Nephron (organoid): ENCODE data around the gene NES.
A peak's percentile ranks its signal among the peaks of the same experiment; 100 is the strongest.

Experiments
- H3K27ac Mint-ChIP-seq, 3 experiments: 2 replicates each; pipeline ENCODE4 v1.8.0; 2020; ENCODE audit warnings: mixed read lengths in 3 of 3, mild to moderate bottlenecking in 2 of 3, moderate library complexity in 1 of 3
- H3K27me3 Mint-ChIP-seq: 2 replicates; pipeline ENCODE4 v1.8.0; 2021; ENCODE audit warnings: low read depth, mild to moderate bottlenecking, moderate library complexity, mixed read lengths
- H3K36me3 Mint-ChIP-seq: 2 replicates; pipeline ENCODE4 v1.8.0; 2020; ENCODE audit warnings: low read depth, mixed read lengths
- H3K4me1 Mint-ChIP-seq: 2 replicates; pipeline ENCODE4 v1.8.0; 2020; ENCODE audit warnings: mixed read lengths
- H3K4me3 Mint-ChIP-seq, 3 experiments: 2 replicates each; pipeline ENCODE4 v1.8.0; 2020; ENCODE audit warnings: mild to moderate bottlenecking in 3 of 3, mixed read lengths in 3 of 3, moderate library complexity in 2 of 3
- H3K9me3 Mint-ChIP-seq: 2 replicates; pipeline ENCODE4 v1.8.0; 2020; ENCODE audit warnings: mixed read lengths
- CTCF ChIP-seq, 3 experiments: fragments of 200-600 bp; sonication (generic); IDR thresholded peaks; one replicate each; pipeline ENCODE4 v1.5.0; 2021; ENCODE audit warnings: antibody characterized with exemption in 3 of 3; ENCODE audit not compliant: unreplicated experiment in 3 of 3

NES gene

DNA sequence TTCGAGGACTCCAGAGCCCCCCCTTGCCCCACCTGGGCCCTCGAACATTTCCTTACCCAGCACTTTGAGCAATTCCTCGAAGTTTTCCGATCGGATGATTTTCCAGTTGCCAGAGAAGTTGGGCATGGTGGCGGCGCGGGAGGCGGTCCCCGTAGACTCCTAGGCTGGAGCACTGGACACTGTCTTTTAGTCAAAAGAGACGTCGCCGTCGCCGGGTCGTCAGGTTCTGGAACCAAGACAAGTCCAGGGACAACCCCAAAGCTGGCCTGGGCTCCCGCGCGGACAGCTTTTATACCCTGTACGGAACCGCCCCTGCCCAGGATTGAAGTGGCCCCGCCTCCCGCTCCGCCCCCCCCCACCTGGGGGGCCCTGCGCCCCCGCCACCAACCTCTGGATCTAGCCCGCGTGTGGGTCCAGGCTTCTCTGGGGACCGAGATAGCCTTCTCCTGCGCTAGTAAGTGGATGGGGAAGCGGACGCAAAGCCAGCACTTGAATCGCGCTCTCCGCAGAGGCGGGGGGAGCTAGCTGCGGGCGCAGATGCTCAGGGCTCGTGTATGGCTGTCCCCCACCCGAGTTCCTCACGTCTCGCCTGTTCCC is 28.2 kb upstream of the NES start, which contains the start of gene CRABP2:
Gene CRABP2 (minus strand): TSS at position 263 of the 597 bp plus-strand sequence. CDS start 137 bp downstream, at position 126.
- peak within 1 kb of the TSS; percentile 97 to 98 (median 98) for H3K27ac Mint-ChIP-seq
- H3K4me1 Mint-ChIP-seq, result peaks cover 64% of the 10 kb centered on the region
- H3K9me3 Mint-ChIP-seq, result no peaks in the 10 kb centered on the region
- H3K4me3 Mint-ChIP-seq, result peak within 1 kb of the TSS; percentile 84 to 89 (median 86)
- peaks cover 16% of the 10 kb centered on the region for H3K36me3 Mint-ChIP-seq
- TF ChIP-seq CTCF (IDR thresholded peaks at IDR 0.05; ENCODE audit: unreplicated experiment in 3 of 3), result no peak
- H3K27me3 Mint-ChIP-seq, result no peaks in the 10 kb centered on the region

DNA sequence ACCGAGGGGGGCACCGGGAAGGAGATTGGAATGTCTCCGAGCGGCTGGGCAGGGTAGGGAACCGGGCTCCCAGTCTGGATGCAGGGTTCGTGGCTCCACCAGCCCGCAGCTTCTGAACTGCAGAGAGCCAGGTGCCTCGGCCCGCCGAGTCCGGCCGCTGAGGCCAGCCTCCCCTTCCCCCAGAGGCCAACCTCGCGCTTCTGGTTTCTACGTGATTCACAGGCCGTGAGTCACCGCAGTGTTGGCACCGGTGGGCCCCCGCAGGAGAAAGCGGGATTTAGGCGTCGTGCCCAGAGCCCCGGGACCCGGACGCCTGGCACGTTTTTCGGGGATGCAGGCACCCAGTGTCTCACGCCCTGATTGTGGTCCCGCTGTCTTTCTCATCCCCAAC is 27.7 kb upstream of the NES start:
- Mint-ChIP-seq H3K27ac (peak overlapping the region; percentile 97 to 98 (median 98)), H3K4me3 (peak overlapping the region; percentile 84 to 89 (median 86)), H3K4me1 (peaks cover 60% of the 10 kb centered on the region), H3K36me3 (peaks cover 18% of the 10 kb centered on the region), H3K27me3 (no peaks in the 10 kb centered on the region), H3K9me3 (no peaks in the 10 kb centered on the region)
- no peak for TF ChIP-seq CTCF (IDR thresholded peaks at IDR 0.05; ENCODE audit: unreplicated experiment in 3 of 3)

- Mint-ChIP-seq H3K36me3 (peaks cover 25% of the 10 kb centered on the region), H3K27me3 (no peaks in the 10 kb centered on the region), H3K9me3 (no peaks in the 10 kb centered on the region), H3K4me3 (peak overlapping the region; percentile 84 to 89 (median 86)), H3K4me1 (peaks cover 55% of the 10 kb centered on the region), H3K27ac (peak overlapping the region; percentile 97 to 98 (median 98))
- TF ChIP-seq CTCF (IDR thresholded peaks at IDR 0.05; ENCODE audit: unreplicated experiment in 3 of 3), result no peak
Observed at GRCh38 chr1:156704166-156704711, 27.0 kb upstream of the NES start.

- no peak for TF ChIP-seq CTCF (IDR thresholded peaks at IDR 0.05; ENCODE audit: unreplicated experiment in 3 of 3)
- Mint-ChIP-seq H3K4me3 (peak overlapping the region; percentile 84 to 89 (median 86)), H3K27ac (peak overlapping the region; percentile 97 to 98 (median 98)), H3K36me3 (peaks cover 30% of the 10 kb centered on the region), H3K27me3 (no peaks in the 10 kb centered on the region), H3K9me3 (no peaks in the 10 kb centered on the region), H3K4me1 (peaks cover 55% of the 10 kb centered on the region)
Observed at GRCh38 chr1:156703741-156704140, 26.5 kb upstream of the NES start.

GRCh38 chr1:156703336-156703735 is 26.1 kb upstream of the NES start:
- Mint-ChIP-seq H3K27ac (peak overlapping the region in 2 of 3 experiments; percentile 97 to 98), H3K9me3 (no peaks in the 10 kb centered on the region), H3K4me1 (peaks cover 53% of the 10 kb centered on the region), H3K27me3 (no peaks in the 10 kb centered on the region), H3K36me3 (peaks cover 34% of the 10 kb centered on the region), H3K4me3 (peak overlapping the region; percentile 84 to 89 (median 86))
- no peak for TF ChIP-seq CTCF (IDR thresholded peaks at IDR 0.05; ENCODE audit: unreplicated experiment in 3 of 3)
